SK-N-SH (cell line): ENCODE measurements around the gene PIEZO2.

Experiments used
- EP300 ChIP-seq, 2 experiments: IDR thresholded peaks; 2 replicates each; pipeline versions ENCODE4 v1.4.0 to v1.6.1; 2012; ENCODE audit warnings: borderline replicate concordance in 1 of 2, low read depth in 1 of 2, low read length in 1 of 2
- MAX ChIP-seq: IDR thresholded peaks from 2 replicates; pipeline ENCODE4 v1.4.0; 2012; ENCODE audit warnings: low read depth
- NRF1 ChIP-seq: IDR thresholded peaks from 2 replicates; pipeline ENCODE4 v1.6.1; 2012; ENCODE audit warnings: low read depth, mild to moderate bottlenecking, low read length
- POLR2AphosphoS5 ChIP-seq: IDR thresholded peaks from 2 replicates; pipeline ENCODE4 v1.6.1; 2012; ENCODE audit warnings: low read depth, low read length
- RAD21 ChIP-seq: IDR thresholded peaks from 2 replicates; pipeline ENCODE4 v1.6.1; 2012; ENCODE audit warnings: mild to moderate bottlenecking, low read length
- RCOR1 ChIP-seq: fragments of 150-350 bp; IDR thresholded peaks from 2 replicates; pipeline ENCODE4 v1.6.1; 2017; ENCODE audit warnings: antibody characterized with exemption, low read length
- RFX5 ChIP-seq: IDR thresholded peaks from 2 replicates; pipeline ENCODE4 v1.6.1; 2012; ENCODE audit warnings: mild to moderate bottlenecking, improper control_type of control experiment, low read length
- RXRA ChIP-seq: IDR thresholded peaks from 2 replicates; pipeline ENCODE4 v1.4.0; 2012; ENCODE audit warnings: low read depth, mild to moderate bottlenecking, borderline replicate concordance
- SIN3A ChIP-seq: IDR thresholded peaks from 2 replicates; pipeline ENCODE4 v1.6.1; 2012; ENCODE audit warnings: low read depth, mild to moderate bottlenecking, low read length, moderate library complexity, borderline replicate concordance
- SMC3 ChIP-seq: IDR thresholded peaks from 2 replicates; pipeline ENCODE4 v1.6.1; 2012; ENCODE audit warnings: low read depth, low read length, improper control_type of control experiment
- TAF1 ChIP-seq: IDR thresholded peaks from 2 replicates; pipeline ENCODE4 v1.6.1; 2012; ENCODE audit warnings: low read depth, mild to moderate bottlenecking, low read length, moderate library complexity, borderline replicate concordance
- USF2 ChIP-seq: fragments of 150-350 bp; IDR thresholded peaks from 2 replicates; pipeline ENCODE4 v1.6.1; 2017; ENCODE audit warnings: antibody characterized with exemption, low read length, low read depth, borderline replicate concordance
- TF ChIP-seq, protein P1 (sequence below): fragments of 200-600 bp; sonication (generic); IDR thresholded peaks from 2 replicates; pipeline ENCODE4 v1.6.1; 2017; ENCODE audit warnings: antibody characterized with exemption, mild to moderate bottlenecking, moderate library complexity

- TF ChIP-seq, protein P1, sequence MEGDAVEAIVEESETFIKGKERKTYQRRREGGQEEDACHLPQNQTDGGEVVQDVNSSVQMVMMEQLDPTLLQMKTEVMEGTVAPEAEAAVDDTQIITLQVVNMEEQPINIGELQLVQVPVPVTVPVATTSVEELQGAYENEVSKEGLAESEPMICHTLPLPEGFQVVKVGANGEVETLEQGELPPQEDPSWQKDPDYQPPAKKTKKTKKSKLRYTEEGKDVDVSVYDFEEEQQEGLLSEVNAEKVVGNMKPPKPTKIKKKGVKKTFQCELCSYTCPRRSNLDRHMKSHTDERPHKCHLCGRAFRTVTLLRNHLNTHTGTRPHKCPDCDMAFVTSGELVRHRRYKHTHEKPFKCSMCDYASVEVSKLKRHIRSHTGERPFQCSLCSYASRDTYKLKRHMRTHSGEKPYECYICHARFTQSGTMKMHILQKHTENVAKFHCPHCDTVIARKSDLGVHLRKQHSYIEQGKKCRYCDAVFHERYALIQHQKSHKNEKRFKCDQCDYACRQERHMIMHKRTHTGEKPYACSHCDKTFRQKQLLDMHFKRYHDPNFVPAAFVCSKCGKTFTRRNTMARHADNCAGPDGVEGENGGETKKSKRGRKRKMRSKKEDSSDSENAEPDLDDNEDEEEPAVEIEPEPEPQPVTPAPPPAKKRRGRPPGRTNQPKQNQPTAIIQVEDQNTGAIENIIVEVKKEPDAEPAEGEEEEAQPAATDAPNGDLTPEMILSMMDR = no peak
- TF ChIP-seq NRF1 = no peak
- no peak for TF ChIP-seq RCOR1
- TF ChIP-seq RAD21 = no peak
- no peak for TF ChIP-seq SIN3A
- no peak for TF ChIP-seq EP300 (IDR thresholded peaks at IDR 0.05; ENCODE audit: borderline replicate concordance in 1 of 2, low read depth in 1 of 2, low read length in 1 of 2)
- TF ChIP-seq SMC3 = no peak
- no peak for TF ChIP-seq POLR2AphosphoS5
- no peak for TF ChIP-seq TAF1
- TF ChIP-seq MAX = no peak
- TF ChIP-seq RXRA = no peak
- no peak for TF ChIP-seq USF2
- no peak for TF ChIP-seq RFX5
Observed at GRCh38 chr18:11162889-11163288, 13.5 kb upstream of the PIEZO2 start.
